ENCODE results near the gene GABBR2.

The GABBR2 gene

GRCh38 chr9:98332405-98332831 lies 376.3 kb downstream of the GABBR2 start:
- no peak for DNase-seq

- no peak for DNase-seq
These were observed 377.0 kb downstream of the GABBR2 start for GRCh38 chr9:98331536-98332259.

- DNase-seq = no peak
These were observed 377.9 kb downstream of the GABBR2 start for GRCh38 chr9:98330831-98331230.

- no peak for DNase-seq
These were observed 378.8 kb downstream of the GABBR2 start for GRCh38 chr9:98329904-98330303.

GRCh38 chr9:98329281-98329680 lies 379.5 kb downstream of the GABBR2 start:
- DNase-seq = no peak

GRCh38 chr9:98328770-98329169 lies 380.0 kb downstream of the GABBR2 start:
- DNase-seq = no peak

GRCh38 chr9:98328141-98328540 lies 380.6 kb downstream of the GABBR2 start:
- DNase-seq = no peak

GRCh38 chr9:98327249-98327561 lies 381.5 kb downstream of the GABBR2 start:
- DNase-seq = no peak

GRCh38 chr9:98326459-98327248 lies 382.1 kb downstream of the GABBR2 start:
- DNase-seq = peak; percentile 8

GRCh38 chr9:98324801-98325200 lies 383.9 kb downstream of the GABBR2 start:
- DNase-seq = no peak

- DNase-seq = no peak
These were observed 385.0 kb downstream of the GABBR2 start for GRCh38 chr9:98323831-98324135.

- no peak for DNase-seq
These were observed 385.5 kb downstream of the GABBR2 start for GRCh38 chr9:98323051-98323830.

GRCh38 chr9:98321269-98321668 lies 387.5 kb downstream of the GABBR2 start:
- no peak for DNase-seq

- DNase-seq = no peak
These were observed 389.8 kb downstream of the GABBR2 start for GRCh38 chr9:98318834-98319478.

- DNase-seq = no peak
These were observed 390.5 kb downstream of the GABBR2 start for GRCh38 chr9:98318041-98318790.

- no peak for DNase-seq
These were observed 391.4 kb downstream of the GABBR2 start for GRCh38 chr9:98317134-98317857.

- DNase-seq = no peak
These were observed 392.1 kb downstream of the GABBR2 start for GRCh38 chr9:98316445-98317133.

GRCh38 chr9:98315551-98316060 lies 393.1 kb downstream of the GABBR2 start:
- peak; percentile 84 for DNase-seq

GRCh38 chr9:98315067-98315453 lies 393.7 kb downstream of the GABBR2 start:
- no peak for DNase-seq

GRCh38 chr9:98314381-98315066 lies 394.2 kb downstream of the GABBR2 start:
- peak; percentile 35 for DNase-seq
